GM13977 (cell line): ENCODE data around the gene RAB11FIP3.
"Not testable (repeated sequence)": the region's sequence is repeated elsewhere in the genome, so short reads cannot be mapped to it uniquely, and the experiment has no call there.

ENCODE experiments used
- DNase-seq: peaks from one replicate; pipeline ENCODE4 v3.0.0; 2012; ENCODE audit warnings: low spot score
- CTCF ChIP-seq: IDR thresholded peaks from 2 replicates; pipeline ENCODE4 v1.5.1; 2012; ENCODE audit warnings: mild to moderate bottlenecking, control low read depth; ENCODE audit not compliant: insufficient read depth; ENCODE audit errors: extremely low read depth, missing control alignments
- in situ Hi-C: fragments of 300-500 bp; cut with MboI; formaldehyde crosslinking; loops from one replicate; pipeline ENCODE4 v1.12.0; 2022; ENCODE audit warnings: low sequenced_read_pairs, low pct_unique_long_range_greater_than_20kb, mixed read lengths, inconsistent platforms; ENCODE audit not compliant: unreplicated experiment

RAB11FIP3 gene

GRCh38 chr16:383326-384051 lies 42.0 kb upstream of the RAB11FIP3 start:
- TF ChIP-seq CTCF, result no peak
- no peak for DNase-seq
- in situ Hi-C loops, result no loop called here

- no peak for TF ChIP-seq CTCF
- in situ Hi-C loops, result no loop called here
- DNase-seq, result no peak
Observed at GRCh38 chr16:386641-387156, 38.8 kb upstream of the RAB11FIP3 start.

DNA sequence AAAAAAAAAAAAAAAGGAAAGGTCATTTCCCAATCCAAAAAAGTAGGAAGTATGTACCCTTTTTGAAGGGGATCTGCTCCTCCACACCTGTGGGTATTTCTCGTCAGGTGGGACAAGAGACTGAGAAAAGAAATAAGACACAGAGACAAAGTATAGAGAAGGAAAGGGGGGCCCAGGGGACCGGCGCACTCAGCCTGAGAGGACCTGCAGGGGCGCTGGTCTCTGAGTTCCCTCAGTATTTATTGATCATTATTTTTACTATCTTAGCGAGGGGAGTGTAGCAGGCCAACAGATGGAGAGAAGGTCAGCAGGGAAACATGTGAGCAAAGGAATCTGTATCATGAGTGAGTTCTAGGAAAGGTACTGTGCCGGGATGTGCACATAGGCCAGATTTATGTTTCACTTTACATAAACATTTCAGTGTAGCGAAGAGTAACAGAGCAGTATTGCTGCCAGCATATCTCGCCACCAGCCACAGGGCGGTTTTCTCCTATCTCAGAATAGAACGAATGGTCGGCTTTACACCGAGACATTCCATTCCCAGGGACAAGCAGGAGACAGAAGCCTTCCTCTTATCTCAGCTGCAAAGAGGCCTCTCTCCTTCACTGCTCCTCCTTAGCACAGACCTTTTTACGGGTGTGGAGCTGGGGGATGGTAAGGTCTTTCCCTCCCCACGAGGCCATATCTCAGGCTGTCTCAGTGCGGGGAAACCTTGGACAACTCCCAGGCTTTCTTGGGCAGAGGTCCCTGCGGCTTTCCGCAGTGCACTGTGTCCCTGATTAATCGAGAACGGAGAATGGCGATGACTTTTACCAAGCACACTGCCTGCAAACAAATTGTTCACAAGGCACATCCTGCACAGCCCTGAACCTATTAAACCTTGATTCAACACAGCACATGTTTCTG lies 37.4 kb upstream of the RAB11FIP3 start:
- DNase-seq, in situ Hi-C loops: not testable (repeated sequence)

GRCh38 chr16:389352-389751 lies 36.1 kb upstream of the RAB11FIP3 start:
- DNase-seq, result no peak
- in situ Hi-C loops, result no loop called here
- no peak for TF ChIP-seq CTCF

- in situ Hi-C loops, result no loop called here
- peak; percentile 73 for DNase-seq
- peak; percentile 84 for TF ChIP-seq CTCF
Observed at GRCh38 chr16:391885-392335, 33.5 kb upstream of the RAB11FIP3 start.

DNA sequence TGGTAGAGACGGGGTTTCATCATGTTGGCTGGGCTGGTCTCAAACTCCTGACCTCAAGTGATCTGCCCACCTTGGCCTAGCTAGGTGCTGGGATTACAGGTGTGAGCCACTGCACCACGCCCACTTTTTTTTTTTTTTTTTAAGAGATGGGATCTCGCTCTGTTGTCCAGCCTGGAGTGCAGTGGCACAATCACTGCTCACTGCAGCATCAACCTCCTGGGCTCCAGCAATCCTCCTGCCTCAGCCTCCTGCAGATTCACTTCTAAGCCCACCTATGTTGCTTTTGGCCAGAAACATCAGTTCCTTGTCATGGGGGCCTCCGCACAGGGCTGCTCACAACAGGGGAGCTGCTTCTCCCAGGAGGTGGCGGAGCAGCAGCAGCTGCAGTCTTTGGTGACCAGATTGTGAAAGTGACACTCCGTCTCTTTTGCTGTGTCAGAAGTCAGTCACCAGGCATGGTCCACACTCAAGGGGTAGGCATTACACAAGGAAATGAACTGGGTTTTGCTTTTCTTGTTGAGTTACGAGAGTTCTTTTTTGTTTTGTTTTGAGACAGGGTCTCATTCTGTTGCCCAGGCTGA lies 32.9 kb upstream of the RAB11FIP3 start:
- DNase-seq, result peak; percentile 78
- in situ Hi-C loops, result no loop called here
- peak; percentile 44 for TF ChIP-seq CTCF
